Measurements from ENCODE around the gene ATP11A.

The ATP11A gene

GRCh38 chr13:112819816-112820215 is 130.0 kb downstream of the ATP11A start:
- no peak for DNase-seq (ENCODE audit: low read depth in 2 of 2)

DNA sequence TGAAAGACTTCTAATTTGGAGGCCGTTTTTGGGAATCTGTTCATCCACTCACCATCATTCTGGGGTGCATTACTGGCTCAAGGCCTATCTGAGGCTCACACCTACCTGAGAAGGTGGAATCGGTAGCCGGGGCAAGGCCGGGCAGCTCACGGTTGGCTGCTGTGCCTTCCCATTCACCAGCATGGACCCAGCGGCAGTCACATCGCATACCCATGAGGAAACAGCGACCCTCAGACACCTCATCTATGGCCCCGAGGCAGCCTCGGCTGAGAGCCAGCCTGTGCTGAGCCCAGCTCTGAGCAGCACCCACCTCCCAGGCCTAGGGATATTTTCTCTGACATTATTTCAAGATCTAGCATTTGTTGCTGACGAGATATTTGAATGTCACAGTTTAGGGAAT is 130.5 kb downstream of the ATP11A start:
- no peak for DNase-seq (ENCODE audit: low read depth in 2 of 2)

- no peak for DNase-seq (ENCODE audit: low read depth in 2 of 2)
Measured at GRCh38 chr13:112821340-112822055, 131.7 kb downstream of the ATP11A start.

DNA sequence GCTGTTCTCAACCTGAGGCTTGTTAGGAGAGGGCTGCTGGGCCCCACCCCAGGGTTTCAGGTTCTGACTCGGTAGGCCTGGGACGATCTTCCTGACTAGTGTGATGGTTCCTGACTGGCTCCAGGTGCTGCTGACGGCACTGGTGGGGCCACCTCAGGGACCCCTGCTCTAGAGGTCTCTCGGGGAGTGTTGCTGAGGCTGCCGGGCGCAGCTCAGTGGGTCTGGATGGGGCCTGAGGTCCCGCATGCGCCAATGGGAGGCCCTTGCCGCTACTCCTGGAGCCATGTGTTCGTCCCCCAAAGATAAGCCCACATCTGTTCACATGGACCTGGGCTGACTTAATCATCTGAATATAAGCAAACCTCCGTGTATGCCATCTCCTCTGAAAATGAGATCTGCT is 133.0 kb downstream of the ATP11A start:
- no peak for DNase-seq (ENCODE audit: low read depth in 2 of 2)

- DNase-seq (ENCODE audit: low read depth in 2 of 2), result no peak
Measured at GRCh38 chr13:112824429-112824828, 134.6 kb downstream of the ATP11A start.

- no peak for DNase-seq (ENCODE audit: low read depth in 2 of 2)
Measured at GRCh38 chr13:112825071-112825470, 135.2 kb downstream of the ATP11A start.

DNA sequence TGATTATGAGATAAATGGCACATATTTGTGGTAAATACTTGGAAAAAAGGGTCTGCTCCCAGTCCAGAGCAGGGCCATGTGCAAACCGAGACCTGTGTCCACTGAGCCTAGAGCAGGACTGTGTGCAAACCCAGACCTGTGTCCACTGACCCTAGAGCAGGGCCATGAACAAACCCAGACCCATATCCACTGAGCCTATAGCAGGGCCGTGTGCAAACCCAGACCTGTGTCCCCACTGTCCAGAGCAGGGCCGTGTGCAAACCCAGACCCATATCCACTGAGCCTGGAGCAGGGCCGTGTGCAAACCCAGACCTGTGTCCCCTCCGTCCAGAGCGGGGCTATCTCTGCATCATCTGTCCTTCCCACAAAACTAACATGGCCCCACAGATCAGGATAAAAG is 136.0 kb downstream of the ATP11A start:
- no peak for DNase-seq (ENCODE audit: low read depth in 2 of 2)

- DNase-seq (ENCODE audit: low read depth in 2 of 2), result no peak
Measured at GRCh38 chr13:112826565-112826964, 136.7 kb downstream of the ATP11A start.

DNA sequence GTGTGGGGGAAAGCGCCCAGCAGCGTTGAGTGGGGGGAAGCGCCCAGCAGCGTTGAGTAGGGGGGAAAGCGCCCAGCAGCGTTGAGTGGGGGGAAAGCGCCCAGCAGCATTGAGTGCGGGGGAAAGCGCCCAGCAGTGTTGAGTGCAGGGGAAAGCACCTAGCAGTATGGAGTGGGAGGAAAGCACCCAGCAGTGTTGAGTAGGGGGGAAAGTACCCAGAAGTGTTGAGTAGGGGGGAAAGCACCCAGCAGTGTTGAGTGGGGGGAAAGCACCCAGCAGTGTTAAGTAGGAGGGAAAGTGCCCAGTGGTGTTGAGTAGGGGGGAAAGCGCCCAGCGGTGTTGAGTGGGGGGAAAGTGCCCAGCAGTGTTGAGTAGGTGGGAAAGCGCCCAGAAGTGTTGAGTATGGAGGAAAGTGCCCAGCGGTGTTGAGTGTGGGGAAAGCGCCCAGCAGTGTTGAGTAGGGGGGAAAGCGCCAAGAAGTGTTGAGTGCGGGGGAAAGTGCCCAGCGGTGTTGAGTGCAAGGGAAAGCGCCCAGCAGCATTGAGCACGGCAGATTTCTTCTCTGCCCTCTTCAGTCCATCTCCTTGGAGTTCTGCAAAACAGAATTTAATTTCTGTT is 138.4 kb downstream of the ATP11A start:
- DNase-seq (ENCODE audit: low read depth in 2 of 2), result no peak

GRCh38 chr13:112828756-112829155 is 138.9 kb downstream of the ATP11A start:
- DNase-seq (ENCODE audit: low read depth in 2 of 2), result no peak

DNA sequence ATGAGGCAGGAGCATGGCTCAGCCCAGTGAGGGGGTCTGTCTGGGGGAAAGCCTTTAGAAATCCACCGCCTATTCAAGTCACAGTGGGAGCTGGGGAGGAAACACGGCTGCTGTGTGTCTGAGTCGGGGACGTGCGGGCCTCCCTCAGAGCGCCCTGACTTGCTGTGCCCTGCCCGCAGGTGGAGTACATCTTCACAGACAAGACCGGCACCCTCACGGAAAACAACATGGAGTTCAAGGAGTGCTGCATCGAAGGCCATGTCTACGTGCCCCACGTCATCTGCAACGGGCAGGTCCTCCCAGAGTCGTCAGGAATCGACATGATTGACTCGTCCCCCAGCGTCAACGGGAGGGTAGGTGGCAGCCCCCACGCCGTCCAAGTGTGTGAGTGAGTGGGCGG is 141.4 kb downstream of the ATP11A start:
- no peak for DNase-seq (ENCODE audit: low read depth in 2 of 2)

DNA sequence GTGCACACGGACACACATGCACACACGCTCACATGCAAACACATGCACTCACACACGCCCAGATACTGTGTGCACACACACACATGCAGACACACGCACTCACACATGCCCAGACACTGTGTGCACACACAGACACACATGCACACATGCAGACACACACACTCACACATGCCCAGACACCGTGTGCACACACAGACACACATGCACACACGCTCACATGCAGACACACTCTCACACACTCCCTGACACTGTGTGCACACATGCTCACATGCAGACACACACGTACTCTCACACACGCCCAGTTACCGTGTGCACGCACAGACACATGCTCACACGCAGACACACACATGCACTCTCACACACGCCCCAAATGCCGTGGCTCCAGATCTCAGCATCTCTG is 142.0 kb downstream of the ATP11A start:
- DNase-seq (ENCODE audit: low read depth in 2 of 2), result no peak

GRCh38 chr13:112832811-112833210 is 143.0 kb downstream of the ATP11A start:
- DNase-seq (ENCODE audit: low read depth in 2 of 2), result no peak

DNA sequence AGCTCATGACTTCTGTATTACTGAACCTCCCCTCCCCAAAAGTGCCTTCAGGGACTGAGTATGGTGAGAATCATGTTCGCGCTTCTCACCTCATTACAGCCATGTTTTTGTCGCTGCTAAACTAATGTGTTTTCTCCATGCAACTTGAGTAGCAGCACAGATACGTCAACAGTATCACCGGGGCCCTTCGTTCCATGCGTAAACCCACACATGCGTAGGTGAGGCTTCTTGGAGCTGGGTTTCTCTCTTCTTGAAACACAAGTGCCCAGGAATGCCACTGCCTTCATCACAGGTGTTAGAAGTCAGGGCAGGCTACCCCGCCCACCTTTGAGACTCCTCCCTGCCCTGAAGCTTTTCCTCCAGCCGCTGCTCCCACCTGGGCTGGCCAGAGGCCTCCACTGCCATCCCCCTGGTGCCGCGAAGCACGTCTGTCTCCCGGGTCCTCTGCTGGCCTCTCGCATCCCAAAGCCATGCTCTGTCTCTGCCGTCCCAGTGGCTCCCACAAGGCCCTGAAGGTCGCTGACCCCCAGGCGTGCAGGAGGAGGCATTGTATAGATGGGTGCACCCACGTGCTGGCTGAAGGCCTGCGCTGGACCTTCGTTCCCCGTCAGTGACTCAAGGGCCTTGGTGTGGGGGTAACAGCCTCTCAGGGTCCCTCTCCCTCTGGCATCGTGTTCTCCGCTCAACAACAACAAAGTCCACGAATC is 143.9 kb downstream of the ATP11A start:
- no peak for DNase-seq (ENCODE audit: low read depth in 2 of 2)

GRCh38 chr13:112835344-112835743 is 145.5 kb downstream of the ATP11A start:
- no peak for DNase-seq (ENCODE audit: low read depth in 2 of 2)

DNA sequence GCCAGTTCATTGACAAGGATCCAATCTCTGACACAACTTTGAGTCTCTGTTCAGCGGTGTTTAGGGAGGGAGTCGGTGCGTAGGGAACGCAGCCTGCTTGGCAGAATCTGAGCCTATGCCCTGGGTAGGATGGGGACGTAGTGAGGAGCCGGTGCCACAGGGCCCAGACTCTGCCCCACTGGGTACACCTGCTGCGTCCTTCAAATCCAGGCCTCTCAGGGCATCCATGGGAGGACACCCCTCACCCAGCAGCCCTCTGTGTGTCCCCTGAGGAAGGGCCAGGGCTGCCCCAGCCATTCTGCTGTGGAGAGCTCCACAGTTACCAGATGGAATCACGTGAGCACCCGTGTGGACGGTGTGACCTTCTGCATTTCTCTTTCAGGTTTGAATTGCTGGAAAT is 146.0 kb downstream of the ATP11A start:
- no peak for DNase-seq (ENCODE audit: low read depth in 2 of 2)

DNA sequence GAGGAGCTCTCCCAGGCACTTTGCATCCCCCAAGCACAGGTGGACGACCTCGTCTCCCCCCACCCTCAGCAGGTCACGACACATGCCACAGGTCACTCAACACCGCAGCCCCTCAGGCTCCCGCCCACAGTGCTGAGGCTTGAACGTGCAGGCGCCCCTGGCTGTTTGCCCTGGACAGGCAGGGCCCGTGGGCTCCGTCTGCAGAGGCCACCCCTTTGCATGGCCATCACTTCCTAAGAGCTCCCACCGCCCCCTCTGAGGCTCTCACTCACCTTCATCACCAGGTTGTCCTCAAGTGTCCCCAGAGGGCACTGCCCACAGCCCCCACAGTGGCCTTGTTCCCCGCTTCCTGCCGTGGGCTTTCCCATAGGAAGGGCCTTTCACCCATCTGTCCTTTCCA is 147.1 kb downstream of the ATP11A start:
- no peak for DNase-seq (ENCODE audit: low read depth in 2 of 2)

DNA sequence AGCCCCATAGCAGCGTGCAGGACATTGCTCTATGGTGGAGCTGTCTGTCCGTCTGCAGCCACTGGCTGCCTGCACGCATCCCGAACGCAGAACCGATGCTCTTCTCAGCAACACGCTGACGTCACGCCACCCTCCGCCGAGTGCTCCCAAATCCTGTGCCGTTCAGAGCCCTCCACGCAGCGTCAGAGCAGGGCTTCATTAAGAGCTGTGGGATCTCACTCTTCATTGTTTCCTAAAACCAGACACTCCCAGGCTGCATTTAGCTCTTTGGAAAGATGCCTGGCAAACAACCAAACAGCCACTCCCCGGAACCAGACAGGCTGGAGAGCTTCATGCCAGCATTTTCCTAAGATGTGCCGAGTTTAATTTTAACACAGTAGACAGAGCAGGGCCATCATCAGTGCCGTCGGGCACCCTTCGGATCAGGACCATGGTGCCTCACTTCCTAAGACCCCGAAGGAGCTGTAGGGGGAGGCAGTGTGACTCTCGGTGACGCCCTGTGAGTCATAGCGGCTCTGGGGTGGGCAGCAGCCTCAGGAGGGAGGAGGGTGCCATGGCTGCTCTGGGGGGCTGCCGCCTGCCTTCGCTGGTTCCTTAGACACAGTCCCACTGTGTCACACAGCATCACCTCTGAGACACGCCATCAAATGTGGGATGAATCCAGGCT is 147.7 kb downstream of the ATP11A start:
- no peak for DNase-seq (ENCODE audit: low read depth in 2 of 2)

DNA sequence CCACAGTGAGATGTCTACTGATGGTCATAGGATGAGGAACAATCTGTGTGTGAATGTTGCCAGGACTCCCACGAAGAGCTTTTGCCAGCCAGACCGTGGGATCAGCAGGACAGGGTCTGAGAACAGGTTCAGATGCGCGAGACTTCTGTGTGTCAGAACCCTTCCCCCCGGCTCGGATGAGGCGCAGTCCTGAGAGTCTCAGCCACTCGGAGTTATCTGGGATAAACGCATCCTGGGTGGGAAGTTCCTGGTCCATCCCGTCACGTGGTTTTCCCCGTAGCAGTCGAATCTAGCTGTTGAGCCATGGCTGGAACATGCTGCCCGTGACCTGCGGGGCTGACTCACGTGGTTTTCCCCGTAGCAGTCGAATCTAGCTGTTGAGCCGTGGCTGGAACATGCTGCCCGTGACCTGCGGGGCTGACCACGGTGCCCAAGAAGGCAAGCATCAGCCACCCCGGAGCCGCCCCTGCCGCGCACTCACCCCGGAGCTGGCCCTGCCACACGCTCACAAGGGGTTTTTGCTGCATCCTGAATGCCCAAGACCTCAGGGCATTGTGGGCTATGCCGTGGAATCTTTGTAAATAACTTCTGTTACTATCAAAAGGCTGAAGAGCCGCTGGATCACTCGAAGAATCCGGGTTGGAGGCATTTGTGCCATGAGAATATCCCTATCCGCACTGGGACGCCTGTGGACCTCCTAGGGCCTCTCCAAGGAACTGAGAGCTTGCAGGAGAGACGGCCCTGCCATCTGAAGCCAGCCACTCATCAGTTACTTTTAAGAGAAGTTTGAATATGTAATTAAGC is 148.4 kb downstream of the ATP11A start:
- no peak for DNase-seq (ENCODE audit: low read depth in 2 of 2)

GRCh38 chr13:112838842-112839117 is 148.9 kb downstream of the ATP11A start:
- DNase-seq (ENCODE audit: low read depth in 2 of 2), result no peak

- no peak for DNase-seq (ENCODE audit: low read depth in 2 of 2)
Measured at GRCh38 chr13:112839356-112840105, 149.7 kb downstream of the ATP11A start.

Measured in stimulated activated CD8-positive, alpha-beta memory T cell treated with anti-CD3 and anti-CD28 coated beads, Interleukin-2, amount 100 ng/mL, for 48 hours (primary cell).